Measurements from ENCODE around the gene SELENOK. TPM values are rescaled to one million over a fixed set of nuclear protein-coding genes. Genes with fewer than 3 reads are reported as not detected.

SELENOK gene
- total RNA-seq, 1 experiment from 2014 or later: 21.9 TPM

GRCh38 chr3:53836084-53836872 is 55.4 kb downstream of the SELENOK start:
- no peaks in the 10 kb centered on the region for H3F3A ChIP-seq (ENCODE audit: insufficient read depth, low read depth)
- BruUV-seq (replicated peaks): no TSS peak
- POLR2A ChIA-PET (ENCODE audit: unreplicated experiment): no interaction called here
- CTCF ChIA-PET: no interaction called here
- no peaks in the 10 kb centered on the region for H3K36me3 ChIP-seq (ENCODE audit: low read depth)
- no peaks in the 10 kb centered on the region for H3K9me2 ChIP-seq (ENCODE audit: insufficient read depth)
- H3K9me3 ChIP-seq (ENCODE audit: insufficient read depth, low read depth): no peaks in the 10 kb centered on the region
- no peak overlapping the region for H2AFZ ChIP-seq
- no peaks in the 10 kb centered on the region for H3K79me2 ChIP-seq (ENCODE audit: low read depth)
- peaks cover 20% of the 10 kb centered on the region; the same call in 1 of the 2 replicates for H3K27me3 ChIP-seq (ENCODE audit: insufficient read depth, low read depth)
- H3K4me1 ChIP-seq (replicated peaks; ENCODE audit: insufficient read depth): no peaks in the 10 kb centered on the region
- H3K4me3 ChIP-seq: no peak overlapping the region
- TF ChIP-seq CTCF (conservative IDR thresholded peaks at IDR 0.05) (no peak), EZH2 (IDR thresholded peaks at IDR 0.05; ENCODE audit: low read depth) (no peak)
- H3K27ac ChIP-seq: no peak overlapping the region
- intact Hi-C loops (cut with micrococcal nuclease; ENCODE audit: unreplicated experiment): no loop called here
- no peaks in the 10 kb centered on the region for H4K20me1 ChIP-seq (ENCODE audit: insufficient read depth)
- no peak for DNase-seq
- H3K4me2 ChIP-seq: no peak overlapping the region

- POLR2A ChIA-PET (ENCODE audit: unreplicated experiment): no interaction called here
- H3K9me3 ChIP-seq (ENCODE audit: insufficient read depth, low read depth): no peaks in the 10 kb centered on the region
- no peak overlapping the region for H3K27ac ChIP-seq
- no peaks in the 10 kb centered on the region for H4K20me1 ChIP-seq (ENCODE audit: insufficient read depth)
- CTCF ChIA-PET: no interaction called here
- no TSS peak for BruUV-seq (replicated peaks)
- H3K79me2 ChIP-seq (ENCODE audit: low read depth): no peaks in the 10 kb centered on the region
- no peak overlapping the region for H3K4me2 ChIP-seq
- no peak overlapping the region for H2AFZ ChIP-seq
- H3K4me3 ChIP-seq: no peak overlapping the region
- no peaks in the 10 kb centered on the region for H3F3A ChIP-seq (ENCODE audit: insufficient read depth, low read depth)
- H3K9me2 ChIP-seq (ENCODE audit: insufficient read depth): no peaks in the 10 kb centered on the region
- DNase-seq: no peak
- H3K27me3 ChIP-seq (ENCODE audit: insufficient read depth, low read depth): peaks cover 18% of the 10 kb centered on the region; the same call in 1 of the 2 replicates
- intact Hi-C loops (cut with micrococcal nuclease; ENCODE audit: unreplicated experiment): no loop called here
- TF ChIP-seq EZH2 (IDR thresholded peaks at IDR 0.05; ENCODE audit: low read depth) (no peak), CTCF (conservative IDR thresholded peaks at IDR 0.05) (no peak)
- no peaks in the 10 kb centered on the region for H3K36me3 ChIP-seq (ENCODE audit: low read depth)
- no peaks in the 10 kb centered on the region for H3K4me1 ChIP-seq (replicated peaks; ENCODE audit: insufficient read depth)
These were observed 56.4 kb downstream of the SELENOK start for GRCh38 chr3:53835257-53835656.

- intact Hi-C loops (cut with micrococcal nuclease; ENCODE audit: unreplicated experiment): no loop called here
- POLR2A ChIA-PET (ENCODE audit: unreplicated experiment): no interaction called here
- TF ChIP-seq EZH2 (IDR thresholded peaks at IDR 0.05; ENCODE audit: low read depth): no peak
- TF ChIP-seq CTCF (conservative IDR thresholded peaks at IDR 0.05): no peak
- Histone ChIP-seq H2AFZ (no peak overlapping the region), H3K27ac (no peak overlapping the region), H3F3A (ENCODE audit: insufficient read depth, low read depth) (no peaks in the 10 kb centered on the region), H3K4me2 (no peak overlapping the region), H3K9me2 (ENCODE audit: insufficient read depth) (no peaks in the 10 kb centered on the region), H3K4me1 (replicated peaks; ENCODE audit: insufficient read depth) (no peaks in the 10 kb centered on the region), H3K9me3 (ENCODE audit: insufficient read depth, low read depth) (no peaks in the 10 kb centered on the region), H3K4me3 (no peak overlapping the region), H3K36me3 (ENCODE audit: low read depth) (no peaks in the 10 kb centered on the region), H3K27me3 (ENCODE audit: insufficient read depth, low read depth) (peaks cover 13% of the 10 kb centered on the region; the same call in 1 of the 2 replicates), H4K20me1 (ENCODE audit: insufficient read depth) (no peaks in the 10 kb centered on the region), H3K79me2 (ENCODE audit: low read depth) (no peaks in the 10 kb centered on the region)
- BruUV-seq (replicated peaks): no TSS peak
- CTCF ChIA-PET: no interaction called here
- no peak for DNase-seq
These were observed 57.1 kb downstream of the SELENOK start for GRCh38 chr3:53834429-53835095.

Other genes with a start within 250 kb of the SELENOK start
- 0.28 TPM in 1 of 2 replicates, not detected in the other for gene CHDH, start 45.4 kb downstream of the SELENOK start, total RNA-seq (2021)
- gene IL17RB, start 45.3 kb downstream of the SELENOK start, total RNA-seq (2021): not detected in 2 replicates
- 21.5 and 25.5 TPM in 2 replicates for gene ACTR8, start 9.7 kb downstream of the SELENOK start, total RNA-seq (2021)
- 0.18 and 0.59 TPM in 2 replicates for gene CACNA2D3, start 230.7 kb upstream of the SELENOK start, total RNA-seq (2021)